HEK293 (cell line): ENCODE measurements around the gene PODXL2.
A peak's percentile ranks its signal among the peaks of the same experiment; 100 is the strongest.

Source experiments
- KLF16 ChIP-seq: fragments of 450-650 bp; formaldehyde crosslinking; IDR thresholded peaks from 2 replicates; pipeline ENCODE4 v1.5.1; 2017; ENCODE audit warnings: missing biosample characterization, missing genetic modification characterization
- TRIM28 ChIP-seq: IDR thresholded peaks from 2 replicates; pipeline ENCODE4 v1.6.1; 2011; ENCODE audit warnings: low read length, control low read depth, borderline replicate concordance
- YY2 ChIP-seq: fragments of 450-650 bp; formaldehyde crosslinking; IDR thresholded peaks from 2 replicates; pipeline ENCODE4 v1.5.1; 2016; ENCODE audit warnings: missing biosample characterization, missing genetic modification characterization
- ZBTB7A ChIP-seq: fragments of 450-650 bp; formaldehyde crosslinking; IDR thresholded peaks from 2 replicates; pipeline ENCODE4 v1.5.1; 2016; ENCODE audit warnings: low read depth, missing biosample characterization, missing genetic modification characterization
- ZNF133 ChIP-seq: fragments of 450-650 bp; formaldehyde crosslinking; IDR thresholded peaks from 2 replicates; pipeline ENCODE4 v1.5.1; 2016; ENCODE audit warnings: missing biosample characterization, missing genetic modification characterization
- ZNF510 ChIP-seq: fragments of 450-650 bp; formaldehyde crosslinking; IDR thresholded peaks from 2 replicates; pipeline ENCODE4 v1.5.1; 2018; ENCODE audit warnings: mild to moderate bottlenecking, missing genetic modification characterization, missing biosample characterization; ENCODE audit not compliant: insufficient replicate concordance
- TF ChIP-seq, protein P1 (sequence below): fragments of 450-650 bp; formaldehyde crosslinking; IDR thresholded peaks from 2 replicates; pipeline ENCODE4 v1.5.1; 2016; ENCODE audit warnings: missing biosample characterization, missing genetic modification characterization
- TF ChIP-seq, protein P2 (sequence below): fragments of 450-650 bp; formaldehyde crosslinking; IDR thresholded peaks from 2 replicates; pipeline ENCODE4 v1.5.1; 2016; ENCODE audit warnings: missing biosample characterization, missing genetic modification characterization
- TF ChIP-seq, protein P3 (sequence below): fragments of 450-650 bp; formaldehyde crosslinking; IDR thresholded peaks from 2 replicates; pipeline ENCODE4 v1.5.1; 2016; ENCODE audit warnings: missing biosample characterization, missing genetic modification characterization
- TF ChIP-seq, protein P4 (sequence below): fragments of 450-650 bp; formaldehyde crosslinking; IDR thresholded peaks from 2 replicates; pipeline ENCODE4 v1.5.1; 2016; ENCODE audit warnings: missing biosample characterization, missing genetic modification characterization, low read depth

DNA sequence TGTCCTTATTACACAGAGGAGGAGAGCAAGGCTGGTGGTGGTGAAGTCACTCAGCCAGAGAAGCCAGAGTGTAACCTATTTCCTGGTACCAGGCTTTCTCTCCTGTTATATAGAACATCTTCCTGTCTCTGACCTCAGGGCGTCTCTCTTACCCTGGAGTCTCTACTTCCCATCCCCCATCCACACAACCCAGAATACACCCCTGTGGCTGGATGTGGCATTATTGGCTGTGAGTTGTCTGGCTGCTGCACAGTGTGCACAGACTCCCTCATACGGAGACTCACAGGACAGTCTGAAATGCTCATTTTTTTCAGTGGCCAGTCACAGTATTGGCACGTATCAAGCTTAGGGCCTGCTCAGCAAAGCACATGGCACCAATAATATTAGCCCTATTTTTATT lies 8.6 kb downstream of the PODXL2 start:
- TF ChIP-seq, protein P1, sequence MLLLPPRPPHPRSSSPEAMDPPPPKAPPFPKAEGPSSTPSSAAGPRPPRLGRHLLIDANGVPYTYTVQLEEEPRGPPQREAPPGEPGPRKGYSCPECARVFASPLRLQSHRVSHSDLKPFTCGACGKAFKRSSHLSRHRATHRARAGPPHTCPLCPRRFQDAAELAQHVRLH (tag by site-specific recombination) = no peak
- TF ChIP-seq KLF16 (no peak), ZNF510 (tag by site-specific recombination) (no peak), ZBTB7A (no peak), TRIM28 (no peak), YY2 (no peak), ZNF133 (tag by site-specific recombination) (no peak)
- TF ChIP-seq, protein P2, sequence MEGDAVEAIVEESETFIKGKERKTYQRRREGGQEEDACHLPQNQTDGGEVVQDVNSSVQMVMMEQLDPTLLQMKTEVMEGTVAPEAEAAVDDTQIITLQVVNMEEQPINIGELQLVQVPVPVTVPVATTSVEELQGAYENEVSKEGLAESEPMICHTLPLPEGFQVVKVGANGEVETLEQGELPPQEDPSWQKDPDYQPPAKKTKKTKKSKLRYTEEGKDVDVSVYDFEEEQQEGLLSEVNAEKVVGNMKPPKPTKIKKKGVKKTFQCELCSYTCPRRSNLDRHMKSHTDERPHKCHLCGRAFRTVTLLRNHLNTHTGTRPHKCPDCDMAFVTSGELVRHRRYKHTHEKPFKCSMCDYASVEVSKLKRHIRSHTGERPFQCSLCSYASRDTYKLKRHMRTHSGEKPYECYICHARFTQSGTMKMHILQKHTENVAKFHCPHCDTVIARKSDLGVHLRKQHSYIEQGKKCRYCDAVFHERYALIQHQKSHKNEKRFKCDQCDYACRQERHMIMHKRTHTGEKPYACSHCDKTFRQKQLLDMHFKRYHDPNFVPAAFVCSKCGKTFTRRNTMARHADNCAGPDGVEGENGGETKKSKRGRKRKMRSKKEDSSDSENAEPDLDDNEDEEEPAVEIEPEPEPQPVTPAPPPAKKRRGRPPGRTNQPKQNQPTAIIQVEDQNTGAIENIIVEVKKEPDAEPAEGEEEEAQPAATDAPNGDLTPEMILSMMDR (tag by site-specific recombination) = peak; percentile 56
- TF ChIP-seq, protein P3, sequence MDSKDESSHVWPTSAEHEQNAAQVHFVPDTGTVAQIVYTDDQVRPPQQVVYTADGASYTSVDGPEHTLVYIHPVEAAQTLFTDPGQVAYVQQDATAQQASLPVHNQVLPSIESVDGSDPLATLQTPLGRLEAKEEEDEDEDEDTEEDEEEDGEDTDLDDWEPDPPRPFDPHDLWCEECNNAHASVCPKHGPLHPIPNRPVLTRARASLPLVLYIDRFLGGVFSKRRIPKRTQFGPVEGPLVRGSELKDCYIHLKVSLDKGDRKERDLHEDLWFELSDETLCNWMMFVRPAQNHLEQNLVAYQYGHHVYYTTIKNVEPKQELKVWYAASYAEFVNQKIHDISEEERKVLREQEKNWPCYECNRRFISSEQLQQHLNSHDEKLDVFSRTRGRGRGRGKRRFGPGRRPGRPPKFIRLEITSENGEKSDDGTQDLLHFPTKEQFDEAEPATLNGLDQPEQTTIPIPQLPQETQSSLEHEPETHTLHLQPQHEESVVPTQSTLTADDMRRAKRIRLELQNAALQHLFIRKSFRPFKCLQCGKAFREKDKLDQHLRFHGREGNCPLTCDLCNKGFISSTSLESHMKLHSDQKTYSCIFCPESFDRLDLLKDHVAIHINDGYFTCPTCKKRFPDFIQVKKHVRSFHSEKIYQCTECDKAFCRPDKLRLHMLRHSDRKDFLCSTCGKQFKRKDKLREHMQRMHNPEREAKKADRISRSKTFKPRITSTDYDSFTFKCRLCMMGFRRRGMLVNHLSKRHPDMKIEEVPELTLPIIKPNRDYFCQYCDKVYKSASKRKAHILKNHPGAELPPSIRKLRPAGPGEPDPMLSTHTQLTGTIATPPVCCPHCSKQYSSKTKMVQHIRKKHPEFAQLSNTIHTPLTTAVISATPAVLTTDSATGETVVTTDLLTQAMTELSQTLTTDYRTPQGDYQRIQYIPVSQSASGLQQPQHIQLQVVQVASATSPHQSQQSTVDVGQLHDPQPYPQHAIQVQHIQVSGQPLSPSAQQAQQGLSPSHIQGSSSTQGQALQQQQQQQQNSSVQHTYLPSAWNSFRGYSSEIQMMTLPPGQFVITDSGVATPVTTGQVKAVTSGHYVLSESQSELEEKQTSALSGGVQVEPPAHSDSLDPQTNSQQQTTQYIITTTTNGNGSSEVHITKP (tag by site-specific recombination) = no peak
- TF ChIP-seq, protein P4, sequence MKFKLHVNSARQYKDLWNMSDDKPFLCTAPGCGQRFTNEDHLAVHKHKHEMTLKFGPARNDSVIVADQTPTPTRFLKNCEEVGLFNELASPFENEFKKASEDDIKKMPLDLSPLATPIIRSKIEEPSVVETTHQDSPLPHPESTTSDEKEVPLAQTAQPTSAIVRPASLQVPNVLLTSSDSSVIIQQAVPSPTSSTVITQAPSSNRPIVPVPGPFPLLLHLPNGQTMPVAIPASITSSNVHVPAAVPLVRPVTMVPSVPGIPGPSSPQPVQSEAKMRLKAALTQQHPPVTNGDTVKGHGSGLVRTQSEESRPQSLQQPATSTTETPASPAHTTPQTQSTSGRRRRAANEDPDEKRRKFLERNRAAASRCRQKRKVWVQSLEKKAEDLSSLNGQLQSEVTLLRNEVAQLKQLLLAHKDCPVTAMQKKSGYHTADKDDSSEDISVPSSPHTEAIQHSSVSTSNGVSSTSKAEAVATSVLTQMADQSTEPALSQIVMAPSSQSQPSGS (tag by site-specific recombination) = no peak
